ENCODE measurements around the gene TFF1.

TFF1 gene

DNA sequence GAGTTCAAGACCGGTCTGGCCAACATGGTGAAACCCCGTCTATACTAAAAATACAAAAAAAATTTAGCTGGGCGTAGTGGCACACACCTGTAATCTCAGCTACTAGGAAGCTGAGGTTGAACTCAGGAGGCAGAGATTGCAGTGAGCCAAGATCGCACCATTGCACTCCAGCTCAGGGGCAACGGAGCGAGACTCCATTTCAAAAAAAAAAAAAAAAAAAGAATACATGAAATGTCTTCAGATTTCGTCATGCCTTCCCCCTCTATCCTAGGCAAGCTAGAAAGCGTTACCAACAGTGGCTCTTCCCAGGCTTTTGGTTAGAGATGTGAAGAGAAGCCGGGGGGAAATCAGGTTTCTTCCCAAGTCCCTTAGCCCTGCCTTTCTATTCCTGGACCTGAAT lies 3.6 kb downstream of the TFF1 start:
- DNase-seq (ENCODE audit: low read depth in 2 of 3, low spot score in 1 of 3), result no peak

DNA sequence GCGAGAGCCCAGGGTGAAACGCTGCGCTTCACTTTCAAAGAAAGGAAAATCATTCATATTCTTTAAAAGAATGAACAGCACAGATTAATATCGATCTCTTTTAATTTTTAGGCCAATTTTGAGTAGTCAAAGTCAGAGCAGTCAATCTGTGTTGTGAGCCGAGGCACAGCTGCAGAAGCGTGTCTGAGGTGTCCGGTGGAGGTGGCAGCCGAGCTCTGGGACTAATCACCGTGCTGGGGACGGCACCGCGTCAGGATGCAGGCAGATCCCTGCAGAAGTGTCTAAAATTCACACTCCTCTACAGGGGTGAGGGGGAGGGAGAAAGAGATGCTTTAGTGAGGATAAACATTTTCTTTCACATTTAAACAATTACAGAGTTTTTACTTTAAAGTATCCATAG lies 4.1 kb downstream of the TFF1 start:
- DNase-seq (ENCODE audit: low read depth in 2 of 3, low spot score in 1 of 3), result no peak

DNA sequence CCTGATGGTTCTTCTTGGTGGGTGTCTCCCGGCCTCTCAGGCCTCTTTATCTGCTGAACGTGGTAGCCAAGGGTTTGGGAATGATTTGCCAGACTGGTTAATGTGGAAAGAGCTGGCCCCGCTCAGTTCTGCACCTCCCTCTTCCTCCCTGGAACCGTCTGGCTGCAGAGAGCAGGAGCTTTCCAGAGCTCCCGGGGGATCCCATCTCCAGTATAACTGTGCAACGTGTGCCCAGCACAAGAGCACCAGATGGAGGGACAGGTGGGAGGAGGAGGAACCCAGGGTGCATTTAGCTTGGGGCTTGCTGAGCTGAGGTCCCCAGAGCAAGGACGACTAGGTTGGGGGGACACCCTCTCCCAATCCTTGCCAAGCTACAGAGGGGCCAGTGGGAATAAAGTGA lies 5.0 kb downstream of the TFF1 start:
- no peak for DNase-seq (ENCODE audit: low read depth in 2 of 3, low spot score in 1 of 3)

DNA sequence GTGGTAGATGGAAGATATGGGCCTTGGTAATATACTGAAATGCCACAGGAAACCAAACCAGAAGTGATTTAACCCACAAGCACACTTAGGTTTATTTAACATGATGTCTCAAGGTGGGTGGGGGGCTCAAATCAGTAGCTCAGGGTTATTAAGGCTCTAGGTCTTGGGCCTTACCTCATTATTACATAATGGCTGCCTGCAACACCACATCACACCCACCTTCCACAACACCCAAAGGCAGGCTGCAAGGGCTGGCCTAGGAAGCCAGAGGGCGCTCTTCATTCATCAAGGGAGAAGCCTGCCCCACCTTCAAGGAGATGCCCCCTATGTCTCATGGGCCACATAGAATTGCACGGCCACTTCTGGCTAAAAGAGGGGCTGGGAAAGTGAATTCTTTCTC lies 6.0 kb downstream of the TFF1 start:
- no peak for DNase-seq (ENCODE audit: low read depth in 2 of 3, low spot score in 1 of 3)

DNA sequence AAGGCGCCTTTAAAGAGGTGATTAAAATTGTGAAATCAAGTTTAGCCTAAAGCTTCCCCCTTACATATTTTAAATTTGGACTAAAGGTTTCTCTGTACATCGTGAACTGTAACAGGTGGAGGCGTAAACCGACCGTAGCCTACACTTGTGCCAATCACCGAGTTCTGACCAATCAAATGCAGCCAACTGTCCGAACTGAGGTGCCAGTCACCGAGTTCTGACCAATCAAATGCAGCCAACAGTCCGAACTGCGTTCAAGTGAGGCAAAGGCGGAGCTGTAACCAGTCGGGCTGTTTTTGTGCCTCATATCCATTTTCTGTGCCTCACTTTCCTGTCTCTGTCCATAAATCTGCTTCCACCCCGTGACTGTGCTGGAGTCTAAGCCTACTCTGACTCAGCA lies 7.4 kb downstream of the TFF1 start:
- no peak for DNase-seq (ENCODE audit: low read depth in 2 of 3, low spot score in 1 of 3)

DNA sequence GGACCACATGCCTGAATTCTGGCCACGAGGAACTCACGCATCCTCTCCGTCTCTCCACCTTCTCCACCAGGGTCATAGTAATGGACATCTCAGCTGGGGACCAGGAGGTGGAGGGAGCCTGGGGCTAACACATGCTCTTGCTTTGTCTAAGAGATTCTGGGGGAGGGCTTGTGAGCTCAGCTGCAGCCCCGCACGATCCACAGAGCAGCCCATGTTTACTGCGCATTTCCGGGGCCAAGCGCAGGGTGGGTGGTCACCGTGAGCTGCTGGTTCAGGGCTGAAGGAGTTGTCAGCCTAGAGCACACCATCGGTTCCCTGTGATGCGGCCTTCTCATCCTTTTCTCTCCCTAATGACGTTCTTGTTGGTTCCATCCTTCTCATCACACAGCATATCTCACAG lies 8.1 kb downstream of the TFF1 start:
- no peak for DNase-seq (ENCODE audit: low read depth in 2 of 3, low spot score in 1 of 3)

DNA sequence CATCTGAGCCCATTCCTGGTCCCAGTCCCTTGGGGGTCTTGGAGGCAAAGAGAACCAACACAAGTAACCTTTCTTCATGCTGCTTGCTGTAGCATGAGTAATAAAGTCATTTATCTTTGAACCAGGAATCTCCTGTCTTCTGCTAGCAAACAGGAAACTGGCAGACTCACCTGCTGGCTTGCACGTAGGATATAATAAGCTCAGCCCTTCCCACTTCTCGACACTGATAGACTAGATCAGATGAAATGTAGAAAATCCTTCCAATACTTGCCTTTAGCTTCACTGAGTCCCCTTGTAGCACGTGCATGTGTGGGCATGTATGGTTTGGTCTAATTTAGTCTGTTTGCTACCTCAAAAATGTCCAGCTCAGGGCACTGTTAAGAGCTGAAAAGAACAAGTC lies 9.0 kb downstream of the TFF1 start:
- DNase-seq (ENCODE audit: low read depth in 2 of 3, low spot score in 1 of 3), result no peak

DNA sequence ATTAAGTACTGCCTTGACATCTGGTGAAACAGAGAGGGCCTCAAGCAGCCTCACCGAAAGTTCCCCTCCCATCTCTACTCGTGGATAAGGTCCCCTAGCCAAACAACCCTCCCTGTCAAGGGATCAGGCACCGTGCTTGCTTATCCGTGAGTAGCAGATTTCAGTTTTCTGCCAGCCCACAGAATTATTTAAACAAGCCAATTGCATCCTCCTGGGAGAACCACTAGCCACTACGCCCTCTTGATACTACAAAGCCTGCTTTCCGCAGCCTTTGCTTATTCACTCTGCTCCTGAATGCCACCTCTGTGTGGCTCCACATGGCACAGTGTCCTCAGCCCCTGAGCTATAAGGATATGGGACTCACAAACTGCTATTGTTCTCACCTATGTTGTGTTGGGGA lies 9.7 kb downstream of the TFF1 start:
- no peak for DNase-seq (ENCODE audit: low read depth in 2 of 3, low spot score in 1 of 3)

DNA sequence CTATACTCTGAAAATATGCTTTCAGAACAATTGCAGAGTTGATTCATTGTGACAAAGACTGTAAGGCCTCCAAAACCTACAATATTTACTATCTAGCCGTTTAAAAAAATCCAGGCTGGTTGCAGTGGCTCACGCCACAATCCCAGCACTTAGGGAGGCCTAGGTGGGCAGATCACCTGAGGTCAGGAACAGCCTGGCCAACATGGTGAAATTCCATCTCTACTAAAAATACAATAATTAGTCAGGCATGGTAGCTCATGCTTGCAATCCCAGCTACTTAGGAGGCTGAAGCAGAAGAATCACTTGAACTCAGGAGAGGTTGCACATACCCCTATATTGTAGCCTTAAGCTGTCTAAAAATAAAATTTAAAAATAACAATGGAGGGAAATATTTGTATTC lies 10.3 kb downstream of the TFF1 start:
- DNase-seq (ENCODE audit: low read depth in 2 of 3, low spot score in 1 of 3), result no peak

DNA sequence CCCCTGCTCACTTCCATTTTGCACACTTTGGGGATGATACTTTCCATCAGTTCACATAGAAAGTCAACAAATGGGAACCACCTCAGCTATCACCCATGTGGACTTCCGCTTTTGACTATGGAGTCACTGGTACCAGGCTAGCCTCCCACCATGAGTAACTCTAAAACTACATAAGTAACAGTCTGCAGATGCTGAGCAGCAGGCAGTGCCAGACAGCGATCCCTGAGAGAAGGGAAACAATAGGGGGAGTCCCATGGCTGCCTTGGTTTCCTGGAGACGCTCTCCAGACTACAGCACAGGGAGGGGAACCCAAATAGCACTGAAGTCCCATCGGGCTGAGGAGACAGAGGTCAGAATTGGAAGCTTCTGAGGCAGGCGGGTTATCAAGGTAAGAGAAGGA lies 12.7 kb downstream of the TFF1 start:
- DNase-seq (ENCODE audit: low read depth in 2 of 3, low spot score in 1 of 3), result no peak

DNA sequence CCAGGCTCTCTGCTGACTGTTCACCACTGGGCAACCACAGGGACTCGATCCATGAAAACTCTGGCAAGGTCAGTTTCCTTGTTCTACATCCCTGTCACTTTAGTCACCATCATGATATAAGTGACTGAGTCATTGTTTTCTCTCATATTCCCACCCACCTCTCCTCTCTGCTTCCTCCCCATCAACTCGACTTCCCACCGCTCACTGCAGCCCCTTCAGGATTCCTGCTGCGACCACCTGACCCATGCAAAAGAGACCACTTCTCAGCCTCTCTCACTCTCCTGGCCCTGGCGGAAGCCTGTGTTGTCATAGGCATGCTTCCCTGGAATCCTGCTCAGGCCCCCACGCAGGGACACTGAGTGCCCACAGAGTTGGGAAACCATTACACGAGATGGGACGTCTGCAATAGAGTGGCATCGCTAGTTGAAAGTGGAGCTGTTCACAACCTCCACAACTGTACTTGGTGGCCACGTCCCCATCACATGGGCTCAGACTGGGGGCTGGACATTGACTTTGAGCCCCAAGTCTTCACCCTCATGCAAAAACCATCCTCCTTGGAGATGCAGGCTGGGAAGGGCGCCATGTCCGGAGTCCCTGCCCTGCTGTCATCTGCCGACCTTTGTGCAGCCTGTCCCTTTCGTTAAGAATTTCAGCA lies 13.8 kb downstream of the TFF1 start:
- DNase-seq (ENCODE audit: low read depth in 2 of 3, low spot score in 1 of 3), result no peak

DNA sequence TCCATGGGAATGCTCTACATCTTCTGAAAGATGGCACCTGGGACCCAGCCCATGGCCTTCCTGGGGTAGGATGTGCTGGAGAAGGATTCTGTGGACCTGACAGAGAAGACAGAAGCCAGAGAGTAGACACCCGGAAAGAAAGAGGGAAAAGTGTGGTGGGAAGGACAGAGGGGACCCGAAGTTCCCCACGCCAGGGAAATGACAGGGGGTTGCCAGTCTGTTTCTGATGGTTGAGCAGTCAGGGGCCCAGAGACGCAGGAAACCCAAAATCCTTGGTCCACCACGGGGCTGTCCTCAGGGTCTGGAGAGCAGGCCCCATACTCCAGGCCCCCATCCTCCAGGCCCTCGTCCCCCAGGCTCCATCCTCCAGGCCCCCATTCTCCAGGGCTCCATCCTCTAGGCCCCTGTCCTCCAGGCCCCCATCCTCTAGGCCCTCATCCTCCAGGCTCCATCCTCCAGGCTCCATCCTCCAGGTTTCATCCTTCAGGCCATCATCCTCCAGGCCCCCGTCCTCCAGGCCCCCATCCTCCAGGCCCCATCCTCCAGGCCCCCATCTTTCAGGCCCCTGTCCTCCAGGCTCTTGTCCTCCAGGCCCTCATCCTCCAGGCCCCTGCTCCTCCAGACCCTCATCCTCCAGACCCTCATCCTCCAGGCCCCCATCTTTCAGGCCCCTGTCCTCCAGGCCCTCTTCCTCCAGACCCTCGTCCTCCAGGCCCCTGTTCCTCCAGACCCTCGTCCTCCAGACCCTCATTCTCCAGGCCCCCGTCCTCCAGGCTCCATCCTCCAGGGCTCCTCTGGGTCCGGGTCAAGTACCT lies 14.5 kb downstream of the TFF1 start:
- DNase-seq (ENCODE audit: low read depth in 2 of 3, low spot score in 1 of 3), result no peak

DNA sequence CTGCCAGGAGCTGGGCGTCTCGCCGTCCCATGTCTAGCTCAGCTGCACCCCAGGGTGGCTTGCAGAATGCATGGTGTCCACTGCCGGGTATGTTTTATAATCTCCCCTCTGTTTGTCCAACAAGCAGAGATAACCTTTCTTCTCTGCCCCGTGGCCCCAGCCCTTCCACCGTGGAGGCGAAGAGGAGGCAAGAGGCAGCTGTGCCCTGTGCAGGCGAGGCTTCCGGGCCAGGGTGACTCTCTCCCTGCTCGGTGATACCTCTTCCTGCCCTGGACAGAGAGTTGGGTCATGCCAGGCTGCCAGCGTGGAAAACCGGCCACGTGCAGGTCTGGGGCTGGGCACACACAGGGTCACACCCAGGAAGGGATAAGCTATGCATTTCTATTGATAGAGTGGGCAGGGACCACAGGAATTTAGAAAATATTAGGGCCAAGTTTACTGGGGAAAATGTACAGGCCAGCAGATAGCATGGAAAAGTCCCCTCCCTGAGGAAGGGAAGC lies 15.4 kb downstream of the TFF1 start, which contains the start of gene TFF2:
Gene TFF2, minus strand, starts transcription at position 68 of the 500 bp plus-strand sequence. Its CDS starts 37 bp downstream, at position 31.
- no peak for DNase-seq (ENCODE audit: low read depth in 2 of 3, low spot score in 1 of 3)

DNA sequence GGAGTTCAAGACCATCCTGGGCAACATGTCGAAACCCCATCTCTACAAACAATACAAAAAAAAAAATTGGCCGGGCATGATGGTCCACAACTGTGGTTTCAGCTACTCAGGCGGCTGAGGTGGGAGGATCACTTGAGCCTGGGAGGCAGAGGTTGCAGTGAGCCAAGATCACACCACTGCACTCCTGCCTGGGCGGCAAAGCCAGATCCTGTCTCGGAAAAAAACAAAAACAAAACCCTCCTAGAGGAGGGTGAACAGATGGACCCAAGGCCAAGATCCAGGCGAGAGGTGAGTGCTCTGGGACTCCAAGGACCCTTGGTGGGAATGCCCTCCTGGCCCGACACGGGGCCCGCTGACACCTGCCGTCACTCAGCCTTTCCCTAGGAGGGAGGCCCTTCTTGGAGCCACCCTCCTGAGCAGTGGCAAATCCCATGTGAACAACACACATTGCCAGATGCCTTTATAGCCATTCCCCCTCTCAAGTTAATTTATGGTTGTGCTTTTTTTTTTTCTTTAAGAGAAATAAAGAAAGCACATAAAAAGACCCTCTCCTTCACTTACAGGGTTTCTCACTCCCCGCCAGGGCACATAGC lies 15.9 kb downstream of the TFF1 start:
- DNase-seq (ENCODE audit: low read depth in 2 of 3, low spot score in 1 of 3), result no peak

DNA sequence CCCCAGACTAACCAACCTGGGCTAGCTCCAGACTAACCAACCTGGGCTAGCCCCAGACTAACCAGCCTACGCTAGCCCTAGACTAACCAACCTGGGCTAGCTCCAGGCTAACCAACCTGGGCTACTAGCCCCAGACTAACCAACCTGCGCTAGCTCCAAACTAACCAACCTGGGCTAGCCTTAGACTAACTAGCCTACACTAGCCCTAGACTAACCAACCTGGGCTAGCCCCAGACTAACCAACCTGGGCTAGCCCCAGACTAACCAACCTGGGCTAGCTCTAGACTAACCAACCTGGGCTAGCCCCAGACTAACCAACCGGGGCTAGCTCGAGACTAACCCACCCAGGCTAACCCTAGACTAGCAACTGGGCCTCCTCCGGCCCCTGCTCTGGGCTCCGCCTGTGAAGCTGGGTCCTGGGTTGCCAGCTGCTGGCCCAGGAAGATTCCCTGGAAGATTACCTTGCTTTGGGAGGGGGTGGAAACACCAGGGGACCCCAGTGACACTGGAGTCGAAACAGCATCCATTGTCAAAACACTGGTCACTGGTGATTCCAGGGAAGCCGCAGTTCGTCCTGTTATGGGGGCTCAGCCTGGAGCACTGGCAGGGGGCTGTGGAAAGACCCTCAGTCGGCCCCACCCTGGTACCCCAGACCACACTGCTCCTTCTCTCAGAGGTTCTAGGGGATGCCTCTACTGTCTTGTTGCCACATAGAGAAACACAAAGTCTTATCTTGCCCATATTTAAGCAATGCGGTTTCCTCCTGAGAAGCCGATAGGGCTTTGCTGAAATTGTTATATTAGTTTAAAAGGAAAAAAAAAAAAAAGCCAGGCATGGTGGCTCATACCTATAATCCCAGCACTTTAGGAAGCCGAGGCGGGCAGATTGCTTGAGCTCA lies 16.7 kb downstream of the TFF1 start:
- DNase-seq (ENCODE audit: low read depth in 2 of 3, low spot score in 1 of 3), result no peak

DNA sequence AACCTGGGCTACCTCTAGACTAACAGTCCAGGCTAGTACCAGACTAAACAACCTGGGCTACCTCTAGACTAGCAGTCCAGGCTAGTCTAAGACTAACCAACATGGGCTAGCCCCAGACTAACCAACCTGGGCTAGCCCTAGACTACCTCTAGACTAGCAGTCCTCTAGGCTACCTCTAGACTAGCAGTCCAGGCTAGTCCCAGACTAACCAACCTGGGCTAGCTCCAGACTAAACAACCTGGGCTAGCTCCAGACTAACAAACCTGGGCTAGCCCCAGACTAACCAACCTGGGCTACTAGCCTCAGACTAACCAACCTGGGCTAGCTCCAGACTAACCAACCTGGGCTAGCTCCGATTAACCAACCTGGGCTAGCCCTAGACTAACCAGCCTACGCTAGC lies 17.6 kb downstream of the TFF1 start:
- no peak for DNase-seq (ENCODE audit: low read depth in 2 of 3, low spot score in 1 of 3)

DNA sequence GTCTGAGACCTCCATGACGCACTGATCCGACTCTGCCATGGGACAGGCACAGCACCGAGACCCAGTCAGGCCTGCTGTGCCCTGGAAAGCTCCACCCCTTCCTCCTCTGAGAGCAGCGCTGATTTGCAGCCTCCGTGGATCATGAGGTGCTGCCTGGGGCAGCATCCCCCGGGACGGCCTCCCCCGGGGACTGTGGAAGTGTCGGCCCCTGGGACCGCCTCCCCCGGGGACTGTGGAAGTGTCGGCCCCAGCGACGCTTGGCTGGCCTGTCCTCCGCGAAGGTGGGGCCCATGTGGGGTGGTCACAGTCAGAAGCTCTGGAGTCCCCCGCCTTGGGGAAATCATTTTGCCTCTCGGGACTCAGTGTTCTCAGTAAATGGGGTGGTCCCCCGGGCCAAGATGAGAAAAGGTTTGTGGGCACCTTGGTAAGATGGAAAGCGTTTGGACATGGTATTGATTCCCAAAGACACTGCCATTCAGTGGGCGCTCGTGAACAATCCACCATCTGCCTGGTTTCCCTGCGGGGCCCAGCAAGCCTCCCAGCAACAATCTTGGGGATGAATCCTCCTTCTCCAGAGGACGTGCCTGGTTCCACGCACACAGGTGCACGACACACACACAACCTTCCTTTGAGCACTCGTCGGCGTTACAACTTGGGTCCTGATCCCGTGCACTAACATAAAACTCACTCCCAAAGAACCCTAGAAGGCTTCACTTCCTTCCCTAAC lies 18.6 kb downstream of the TFF1 start:
- no peak for DNase-seq (ENCODE audit: low read depth in 2 of 3, low spot score in 1 of 3)

DNA sequence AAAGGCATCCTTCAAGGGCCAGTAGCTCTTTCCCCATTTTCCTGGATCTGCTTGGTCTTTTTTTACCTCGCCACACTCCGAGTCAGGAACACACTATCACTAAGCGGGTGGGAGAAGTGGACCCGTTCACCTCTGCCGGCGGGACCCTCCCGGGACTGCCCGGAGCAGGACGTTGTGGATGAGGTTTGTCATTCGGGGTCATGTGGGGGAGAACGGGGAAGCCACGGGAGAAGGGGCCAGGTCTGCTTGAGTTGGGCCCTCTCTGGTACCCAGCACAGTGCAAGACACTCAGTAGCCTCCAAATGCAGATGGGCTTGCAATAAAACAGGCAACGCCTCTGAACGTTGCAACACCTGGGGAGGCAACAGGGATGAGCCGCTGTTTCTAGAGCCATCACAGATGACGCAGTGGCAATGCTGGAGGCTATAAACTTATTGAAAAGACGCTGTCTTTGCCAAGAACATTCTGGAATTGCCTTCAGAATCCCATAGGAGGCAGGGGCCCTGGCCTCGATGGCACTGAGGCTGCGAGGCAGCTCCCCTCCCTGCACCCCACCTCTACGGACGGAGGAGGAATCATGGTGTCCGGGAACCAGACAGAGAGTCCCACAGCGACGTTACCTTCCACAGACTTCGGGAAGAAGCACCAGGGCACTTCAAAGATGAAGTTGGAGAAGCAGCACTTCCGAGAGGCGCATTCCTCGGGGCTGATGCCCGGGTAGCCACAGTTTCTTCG lies 19.3 kb downstream of the TFF1 start:
- DNase-seq (ENCODE audit: low read depth in 2 of 3, low spot score in 1 of 3), result no peak

DNA sequence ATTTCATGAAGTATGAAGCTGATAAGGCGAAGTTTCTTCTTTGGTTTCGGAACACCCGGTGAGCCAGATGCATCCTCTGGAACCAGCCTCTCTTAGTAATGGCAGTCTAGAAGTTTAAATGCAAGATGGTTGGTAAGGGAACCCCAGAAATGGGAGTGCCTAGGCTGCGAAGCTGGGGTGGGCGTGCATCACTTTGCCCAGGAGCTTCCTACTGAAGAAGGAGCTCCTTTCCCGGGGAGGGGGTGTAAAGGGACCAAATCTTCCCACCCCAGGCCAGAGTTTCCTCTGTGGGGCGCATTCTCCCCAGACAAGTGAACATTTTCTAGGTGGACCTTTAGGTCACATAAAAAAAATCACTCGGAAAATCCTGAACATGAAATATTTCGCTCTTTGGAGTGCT lies 19.9 kb downstream of the TFF1 start:
- DNase-seq (ENCODE audit: low read depth in 2 of 3, low spot score in 1 of 3), result no peak

DNA sequence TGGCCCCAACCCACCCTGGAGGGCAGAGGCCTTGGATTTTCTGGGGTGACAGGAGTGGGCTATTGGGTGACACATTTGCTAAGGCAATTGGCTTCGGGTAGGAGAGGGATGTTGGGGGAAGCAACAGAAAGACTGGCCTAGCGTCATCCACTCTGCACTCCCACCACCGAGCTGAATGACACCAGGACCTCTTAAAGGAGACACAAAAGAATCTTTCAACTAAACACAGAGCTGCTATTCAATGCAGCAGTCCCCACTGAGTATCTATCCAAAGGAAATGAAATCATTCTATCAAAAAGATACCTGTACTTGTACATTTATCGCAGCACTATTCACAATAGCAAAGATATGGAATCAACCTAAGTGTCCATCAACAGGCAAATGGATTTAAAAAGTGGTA lies 21.7 kb downstream of the TFF1 start:
- no peak for DNase-seq (ENCODE audit: low read depth in 2 of 3, low spot score in 1 of 3)

Measured in stimulated activated CD4-positive, alpha-beta T cell treated with anti-CD3 and anti-CD28 coated beads, Interleukin-12 subunit alpha, Interleukin-12 subunit beta, amount 100 ng/mL, for 48 hours (primary cell).